Fibroblast of skin of scalp (primary cell): Measurements from ENCODE around the gene CELSR1.

Source experiments
- DNase-seq: peaks from one replicate; pipeline ENCODE4 v3.0.0-alpha.2; 2013

Gene CELSR1

GRCh38 chr22:46574993-46575910 lies 37.8 kb upstream of the CELSR1 start:
- no peak for DNase-seq

GRCh38 chr22:46574438-46574992 lies 37.1 kb upstream of the CELSR1 start:
- no peak for DNase-seq

GRCh38 chr22:46573781-46574437 lies 36.5 kb upstream of the CELSR1 start:
- DNase-seq: no peak

- DNase-seq: no peak
Measured at GRCh38 chr22:46572911-46573780, 35.7 kb upstream of the CELSR1 start.

- no peak for DNase-seq
Measured at GRCh38 chr22:46571642-46572250, 34.3 kb upstream of the CELSR1 start.

- DNase-seq: no peak
Measured at GRCh38 chr22:46569848-46570695, 32.7 kb upstream of the CELSR1 start.

- DNase-seq: no peak
Measured at GRCh38 chr22:46569055-46569847, 31.8 kb upstream of the CELSR1 start.

GRCh38 chr22:46568102-46568809 lies 30.8 kb upstream of the CELSR1 start:
- no peak for DNase-seq

GRCh38 chr22:46567471-46567870 lies 30.1 kb upstream of the CELSR1 start:
- no peak for DNase-seq

GRCh38 chr22:46564084-46564714 lies 26.8 kb upstream of the CELSR1 start:
- DNase-seq: peak; percentile 38

- DNase-seq: peak; percentile 50
Measured at GRCh38 chr22:46563381-46564083, 26.1 kb upstream of the CELSR1 start.

- DNase-seq: peak; percentile 35
Measured at GRCh38 chr22:46561435-46561905, 24.1 kb upstream of the CELSR1 start.

GRCh38 chr22:46560696-46561295 lies 23.4 kb upstream of the CELSR1 start:
- no peak for DNase-seq

- DNase-seq: no peak
Measured at GRCh38 chr22:46557736-46558480, 20.5 kb upstream of the CELSR1 start.

GRCh38 chr22:46556775-46557174 lies 19.4 kb upstream of the CELSR1 start:
- no peak for DNase-seq

- no peak for DNase-seq
Measured at GRCh38 chr22:46553189-46553588, 15.8 kb upstream of the CELSR1 start.

GRCh38 chr22:46551996-46552395 lies 14.6 kb upstream of the CELSR1 start:
- DNase-seq: no peak
